Endothelial cell of umbilical vein (primary cell): ENCODE results near the gene ACYP2. TPM values are rescaled to one million over a fixed set of nuclear protein-coding genes. Genes with fewer than 3 reads are reported as not detected.

Experiments used
- BruUV-seq: library from RNA; stranded (reverse); fragments of 400-500 nt; replicated peaks from 2 replicates; lab custom pipeline; 2021; lab: Mats Ljungman, UMichigan
- CTCF ChIA-PET: fragments of 300-600, 350-600 bp; sonication (Branson Sonifier 250); formaldehyde crosslinking; loops from one replicate; lab custom pipeline; 2021; ENCODE audit warnings: antibody characterized with exemption, inconsistent platforms; lab: Charles Lee
- POLR2A ChIA-PET: fragments of 300-600, 350-600 bp; sonication (Branson Sonifier 250); formaldehyde crosslinking; loops from one replicate; lab custom pipeline; 2021; ENCODE audit warnings: antibody characterized with exemption, inconsistent platforms; lab: Charles Lee
- DNase-seq: peaks from one replicate; pipeline ENCODE4 v3.0.0-alpha.2; 2011; ENCODE audit warnings: low read depth, low spot score
- FAIRE-seq: peaks from 2 replicates; lab custom pipeline; 2011; peaks lifted over from hg19 to GRCh38; lab: Jason Lieb, UNC
- H2AFZ ChIP-seq: 2 replicates; pipeline ENCODE4 v1.6.0; 2012; ENCODE audit warnings: low read depth, low read length, control low read depth, inconsistent platforms
- H3K27ac ChIP-seq: 2 replicates; pipeline ENCODE4 v1.5.1; 2011; ENCODE audit warnings: low read depth, mild to moderate bottlenecking, control low read depth, low read length, moderate library complexity; ENCODE audit not compliant: insufficient read depth
- H3K27me3 ChIP-seq, 2 experiments: 2 replicates each; pipeline versions ENCODE4 v1.6.0 to v1.6.1; 2011; ENCODE audit warnings: low read length in 2 of 2, mixed read lengths in 1 of 2; ENCODE audit not compliant: control insufficient read depth in 2 of 2, insufficient read depth in 2 of 2
- H3K36me3 ChIP-seq, 2 experiments: 2 replicates in 1 of 2; 3 replicates in 1 of 2; pipeline ENCODE4 v1.5.1; 2011; ENCODE audit warnings: low read length in 2 of 2, mild to moderate bottlenecking in 1 of 2, moderate library complexity in 1 of 2; ENCODE audit not compliant: control insufficient read depth in 2 of 2, insufficient read depth in 2 of 2; ENCODE audit errors: extremely low read depth in 1 of 2
- H3K4me1 ChIP-seq: 3 replicates; pipeline ENCODE4 v1.5.1; 2011; ENCODE audit warnings: mild to moderate bottlenecking, low read length; ENCODE audit not compliant: control insufficient read depth, insufficient read depth; ENCODE audit errors: extremely low read depth
- H3K4me2 ChIP-seq: 2 replicates; pipeline ENCODE4 v1.6.1; 2011; ENCODE audit warnings: low read length, control low read depth, mixed read lengths; ENCODE audit not compliant: insufficient read depth
- H3K4me3 ChIP-seq, 3 experiments: fragments of 200-600 bp in 1 of 3; sonication (generic), shearing (Covaris generic) in 1 of 3; replicated peaks in 1 of 3; 2 replicates each; pipeline ENCODE4 v1.5.1; 2011 to 2016; ENCODE audit warnings: control low read depth in 3 of 3, low read length in 3 of 3, mild to moderate bottlenecking in 2 of 3, inconsistent platforms in 1 of 3, low read depth in 1 of 3, moderate library complexity in 1 of 3; ENCODE audit not compliant: insufficient read depth in 1 of 3
- H3K79me2 ChIP-seq: 2 replicates; pipeline ENCODE4 v1.6.0; 2012; ENCODE audit warnings: low read length, inconsistent platforms; ENCODE audit not compliant: control insufficient read depth, insufficient read depth
- H3K9ac ChIP-seq: replicated peaks from 2 replicates; pipeline ENCODE3; 2011; ENCODE audit warnings: low read length, control low read depth; ENCODE audit not compliant: insufficient read depth; ENCODE audit errors: extremely low read depth
- H3K9me1 ChIP-seq: replicated peaks from 3 replicates; pipeline ENCODE4 v1.6.0; 2011; ENCODE audit warnings: mild to moderate bottlenecking, low read length; ENCODE audit not compliant: control insufficient read depth, insufficient read depth; ENCODE audit errors: extremely low read depth
- H3K9me3 ChIP-seq: replicated peaks from 2 replicates; pipeline ENCODE4 v1.5.1; 2012; ENCODE audit warnings: low read length, inconsistent platforms; ENCODE audit not compliant: control insufficient read depth, insufficient read depth
- H4K20me1 ChIP-seq: replicated peaks from 2 replicates; pipeline ENCODE3; 2011; ENCODE audit warnings: mild to moderate bottlenecking, low read length; ENCODE audit not compliant: control insufficient read depth, insufficient read depth; ENCODE audit errors: extremely low read depth
- CTCF ChIP-seq, 2 donors: IDR thresholded peaks; 1 replicate in 1 of 2; 2 replicates in 1 of 2; pipeline ENCODE4 v1.5.1; 2011; ENCODE audit warnings: low read length in 2 of 2, mild to moderate bottlenecking in 2 of 2, moderate library complexity in 2 of 2, control low read depth in 1 of 2, inconsistent platforms in 1 of 2, low read depth in 1 of 2; ENCODE audit not compliant: insufficient read depth in 1 of 2; ENCODE audit errors: extremely low read depth in 1 of 2
- EZH2 ChIP-seq: IDR thresholded peaks from 2 replicates; pipeline ENCODE4 v1.6.1; 2012; ENCODE audit warnings: borderline replicate concordance, low read depth, mild to moderate bottlenecking, moderate library complexity, low read length, inconsistent platforms; ENCODE audit not compliant: severe bottlenecking
- FOS ChIP-seq: IDR thresholded peaks from 2 replicates; pipeline ENCODE4 v1.6.1; 2011; ENCODE audit warnings: mild to moderate bottlenecking, low read length, moderate library complexity, borderline replicate concordance; ENCODE audit not compliant: insufficient read depth
- GATA2 ChIP-seq: IDR thresholded peaks from 2 replicates; pipeline ENCODE4 v1.7.0; 2011; ENCODE audit warnings: low read depth, mild to moderate bottlenecking, moderate library complexity, mixed read lengths, low read length; ENCODE audit not compliant: insufficient read length, insufficient read depth
- JUN ChIP-seq: IDR thresholded peaks from 2 replicates; pipeline ENCODE4 v1.6.1; 2011; ENCODE audit warnings: borderline replicate concordance, low read depth; ENCODE audit not compliant: insufficient read length, insufficient read depth
- MAX ChIP-seq: IDR thresholded peaks from 2 replicates; pipeline ENCODE4 v1.6.1; 2011; ENCODE audit not compliant: insufficient read depth, insufficient read length
- MYC ChIP-seq: IDR thresholded peaks from one replicate; pipeline ENCODE4 v1.6.1; 2011; ENCODE audit warnings: mild to moderate bottlenecking, low read depth, low read length
- POLR2A ChIP-seq: IDR thresholded peaks from 2 replicates; pipeline ENCODE4 v1.6.1; 2012; ENCODE audit warnings: low read depth, mild to moderate bottlenecking, control low read depth, low read length
- POLR2AphosphoS5 ChIP-seq: IDR thresholded peaks from 2 replicates; pipeline ENCODE4 v1.6.1; 2012; ENCODE audit warnings: low read depth, mild to moderate bottlenecking, control low read depth, low read length, moderate library complexity; ENCODE audit not compliant: insufficient read depth
- dilution Hi-C: fragments of 300-500 bp; cut with MboI; formaldehyde crosslinking; loops from one replicate; pipeline ENCODE4 v1.15.0; 2019; ENCODE audit warnings: low sequenced_read_pairs; ENCODE audit not compliant: extremely low pct_ligation_motif_present
- intact Hi-C: fragments of 100-400 bp; cut with micrococcal nuclease; formaldehyde crosslinking; loops from one replicate; pipeline ENCODE4 v1.10.0; 2022
- polyA plus RNA-seq, 4 experiments: library from polyadenylated mRNA; depleted of rRNA in 3 of 4; stranded (reverse) in 3 of 4; unstranded in 1 of 4; fragments of >200 nt; gene quantifications; 2 replicates each; pipeline versions ENCODE4 v1.2.1 to v1.2.3, GENCODE V29; 2011 to 2012; ENCODE audit warnings: missing spikeins in 1 of 4
- total RNA-seq: library from RNA; stranded (reverse); gene quantifications from 2 replicates; pipeline ENCODE4 v1.2.3, GENCODE V29; 2021

The ACYP2 gene
- total and polyA plus RNA-seq, 2 donors (not counting 3 experiments of a cell fraction or from before 2014, with no cell fraction given), result 3.9 to 7.9 TPM

GRCh38 chr2:54318821-54319220 lies 203.4 kb downstream of the ACYP2 start:
- dilution Hi-C loops (no loop called here), intact Hi-C loops (no loop called here)
- no peaks in the 10 kb centered on the region for H3K36me3 ChIP-seq
- no peaks in the 10 kb centered on the region for H3K9me3 ChIP-seq
- H4K20me1 ChIP-seq, result no peaks in the 10 kb centered on the region
- no peaks in the 10 kb centered on the region for H3K79me2 ChIP-seq
- H2AFZ ChIP-seq, result no peak overlapping the region
- TF ChIP-seq POLR2A (no peak), JUN (no peak), FOS (no peak), GATA2 (no peak), POLR2AphosphoS5 (no peak), MAX (no peak), CTCF (IDR thresholded peaks at IDR 0.05; ENCODE audit: extremely low read depth in 1 of 2, insufficient read depth in 1 of 2, low read depth in 1 of 2, low read length in 2 of 2) (no peak), EZH2 (no peak), MYC (no peak)
- FAIRE-seq, result no peak
- no peak overlapping the region for H3K9ac ChIP-seq
- no peak overlapping the region for H3K27ac ChIP-seq
- H3K4me3 ChIP-seq, result no peak overlapping the region
- CTCF ChIA-PET, result interaction anchor here (0.9 to 1.3 kb wide), 2 partner anchors 19 to 386 kb away, joined by 3 read pairs; no protein-coding TSS in a partner anchor
- H3K27me3 ChIP-seq, result peaks cover 9% of the 10 kb centered on the region in 2 experiments
- no peaks in the 10 kb centered on the region for H3K4me1 ChIP-seq
- H3K4me2 ChIP-seq, result no peak overlapping the region
- POLR2A ChIA-PET, result no interaction called here
- BruUV-seq, result no TSS peak
- H3K9me1 ChIP-seq, result no peaks in the 10 kb centered on the region
- DNase-seq, result no peak
